ENCODE results near the gene AFDN.
A peak's percentile ranks its signal among the peaks of the same experiment; 100 is the strongest.

The AFDN gene

DNA sequence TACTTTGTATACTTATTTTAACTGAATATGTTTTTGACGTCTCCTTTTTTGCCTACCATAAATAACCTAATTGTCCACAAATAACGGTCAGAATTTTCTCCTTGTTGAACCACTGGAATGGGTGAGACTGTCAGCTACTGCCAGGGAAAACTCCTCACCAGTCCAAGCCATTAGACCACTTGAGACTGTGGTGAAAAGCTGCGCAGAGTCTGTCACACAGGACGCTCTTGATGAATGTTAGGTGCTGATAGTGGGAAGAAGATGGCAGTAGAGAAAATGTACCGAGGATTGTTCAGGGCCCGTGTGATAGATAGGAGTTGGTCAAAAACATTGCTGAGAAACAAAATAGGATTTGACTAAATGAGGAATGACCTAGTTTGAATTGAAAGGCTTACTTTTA, 95.1 kb downstream of the AFDN start:
- DNase-seq: no peak

DNA sequence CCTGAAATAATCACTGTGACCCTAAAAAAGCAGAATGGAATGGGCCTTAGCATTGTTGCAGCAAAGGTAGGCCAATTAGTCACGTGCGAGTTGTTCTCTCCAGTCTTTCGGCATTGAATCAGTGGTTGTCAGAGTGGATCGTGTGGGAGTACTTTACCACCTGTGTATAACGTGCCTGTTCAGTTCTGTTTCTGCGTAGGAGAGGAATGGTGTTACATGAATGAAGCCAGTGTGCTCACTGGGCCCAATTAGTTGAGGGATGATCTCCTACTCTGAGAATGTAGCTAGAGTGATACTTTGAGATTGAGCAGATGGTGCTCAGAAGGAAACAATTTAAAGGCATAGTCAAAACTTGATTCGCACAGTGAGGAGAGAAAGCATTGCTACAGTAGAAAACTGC, 98.3 kb downstream of the AFDN start:
- DNase-seq: no peak

DNA sequence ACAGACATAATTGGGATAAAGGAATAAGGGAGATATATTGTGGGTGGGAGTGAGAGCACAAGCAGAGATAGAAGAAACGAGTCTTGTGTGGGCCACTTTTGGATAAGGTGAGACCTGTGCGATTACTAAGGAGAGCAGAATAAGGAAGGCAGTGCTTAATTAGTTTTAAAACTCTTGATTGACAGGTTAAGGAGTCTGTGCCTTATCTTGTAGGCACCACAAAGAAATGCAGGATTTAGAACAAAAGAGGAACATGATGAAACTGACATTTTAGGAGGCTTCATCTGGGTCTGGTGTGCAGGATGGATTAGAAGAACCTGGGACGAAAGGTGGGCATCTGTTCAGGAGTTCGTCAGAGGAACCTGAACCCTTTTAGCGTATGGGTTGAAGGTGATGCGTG, 100.5 kb downstream of the AFDN start:
- no peak for DNase-seq

DNA sequence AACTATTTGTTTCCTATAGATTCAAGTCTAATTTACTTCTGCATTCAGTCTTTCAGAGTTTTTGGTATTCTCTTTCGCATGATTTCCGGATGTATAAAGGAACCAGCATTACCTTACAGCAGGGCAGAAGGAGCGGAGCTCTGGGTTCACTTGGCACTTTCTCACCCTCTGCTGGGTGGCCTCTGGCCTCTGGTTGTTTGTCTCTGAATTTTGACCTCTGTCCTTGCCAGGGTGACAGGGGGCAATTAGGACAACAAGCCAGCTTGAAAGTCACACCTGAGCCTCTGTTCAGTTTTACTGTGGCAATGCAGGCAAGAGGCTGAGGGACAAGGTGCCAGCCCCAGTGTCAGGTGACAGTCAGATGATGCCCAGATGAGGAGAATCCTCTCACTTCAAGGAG, 101.4 kb downstream of the AFDN start:
- no peak for DNase-seq

DNA sequence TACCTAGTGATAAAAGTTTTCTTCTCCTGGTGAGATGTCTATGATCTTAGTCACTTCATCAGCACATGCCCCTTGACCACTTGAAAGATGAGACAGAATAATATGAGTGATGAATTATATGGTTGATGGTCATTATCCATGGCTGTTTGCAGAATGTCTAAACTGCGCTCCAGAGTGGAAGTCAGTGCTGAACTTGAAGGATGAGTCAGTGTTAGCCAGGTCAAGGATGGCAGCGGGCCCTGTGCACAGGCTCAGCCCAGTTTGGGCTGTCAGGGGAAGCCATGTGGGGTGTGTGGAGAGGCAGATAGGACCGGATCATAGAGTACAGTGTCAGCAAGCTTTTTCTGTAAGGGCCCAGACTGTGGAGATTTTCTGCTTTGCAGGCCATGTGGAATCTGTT, 103.6 kb downstream of the AFDN start:
- DNase-seq: no peak

DNA sequence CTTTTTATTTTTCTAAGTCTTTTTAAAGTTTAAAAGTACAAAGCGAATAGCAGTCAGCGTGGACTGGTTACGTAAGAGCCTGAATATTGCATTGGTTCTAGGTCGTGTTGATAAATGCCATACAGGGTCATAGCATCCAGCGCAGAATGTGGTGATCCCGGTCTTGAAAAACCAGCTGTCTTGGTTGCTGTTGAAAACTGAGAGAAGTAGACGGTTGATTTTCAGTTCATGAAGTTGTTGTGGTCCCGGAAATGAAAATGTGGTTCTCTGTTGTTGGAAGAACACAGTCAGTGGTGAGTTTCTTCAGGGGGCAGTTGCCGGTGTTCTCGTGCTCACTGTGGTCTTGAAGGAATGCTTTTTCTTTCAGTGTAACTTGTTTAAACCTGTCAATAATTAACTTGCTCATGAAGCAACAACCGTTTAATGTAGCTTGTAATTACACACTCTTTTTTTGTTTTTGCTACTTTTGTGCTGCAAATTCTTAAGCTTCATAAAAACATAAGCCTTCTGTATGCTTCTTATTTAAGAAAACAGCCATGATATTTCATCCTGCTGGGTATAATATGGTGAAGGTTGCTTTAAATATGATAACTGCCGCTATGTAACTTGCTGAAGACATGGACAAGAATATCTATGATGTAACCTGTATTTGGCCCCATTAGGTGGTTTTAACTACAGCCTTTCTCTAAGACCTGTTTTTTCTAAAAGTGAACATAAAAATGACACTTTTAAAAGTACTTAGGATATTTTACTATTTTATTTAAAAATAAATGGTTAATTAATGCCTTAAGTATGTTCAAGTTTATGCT, 106.0 kb downstream of the AFDN start:
- DNase-seq: no peak

DNA sequence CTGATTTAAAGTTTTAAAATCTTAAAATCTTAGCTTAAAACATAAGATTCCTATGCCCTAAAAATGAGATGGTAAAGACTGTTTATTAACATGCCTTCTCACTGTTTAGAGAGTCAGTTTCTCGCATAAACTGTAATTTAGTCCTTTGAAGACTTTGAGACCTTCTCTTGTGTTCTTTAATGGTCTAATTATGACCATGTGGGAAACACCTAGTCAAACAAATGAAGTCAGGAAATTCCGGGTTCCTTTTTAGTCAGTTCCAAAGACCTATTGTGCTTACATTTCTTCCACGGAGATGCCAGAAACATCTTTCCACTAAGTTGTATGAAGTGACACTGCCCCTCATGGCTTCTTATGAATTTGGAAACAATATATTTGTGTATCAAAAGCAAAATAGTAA, 106.6 kb downstream of the AFDN start:
- DNase-seq: no peak

DNA sequence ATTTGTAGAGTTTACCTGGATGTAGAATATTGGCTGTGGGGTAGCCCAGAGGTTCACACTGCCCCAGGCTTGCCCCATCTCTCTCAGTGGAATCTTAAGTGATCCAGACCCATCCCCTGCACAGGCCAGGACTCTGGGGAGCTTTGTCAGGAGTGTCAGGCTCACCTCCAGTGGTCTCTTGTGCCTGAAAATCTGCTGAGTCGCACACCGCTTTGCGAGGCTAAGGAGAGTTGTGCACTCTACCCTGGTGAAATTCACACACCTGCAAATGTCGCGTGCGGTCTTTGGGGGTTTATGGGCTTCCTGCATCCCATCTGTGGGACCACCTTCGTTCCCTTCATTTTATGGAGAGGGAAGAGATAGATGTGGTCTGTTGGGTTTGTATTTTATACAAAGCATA, 107.1 kb downstream of the AFDN start:
- DNase-seq: no peak

DNA sequence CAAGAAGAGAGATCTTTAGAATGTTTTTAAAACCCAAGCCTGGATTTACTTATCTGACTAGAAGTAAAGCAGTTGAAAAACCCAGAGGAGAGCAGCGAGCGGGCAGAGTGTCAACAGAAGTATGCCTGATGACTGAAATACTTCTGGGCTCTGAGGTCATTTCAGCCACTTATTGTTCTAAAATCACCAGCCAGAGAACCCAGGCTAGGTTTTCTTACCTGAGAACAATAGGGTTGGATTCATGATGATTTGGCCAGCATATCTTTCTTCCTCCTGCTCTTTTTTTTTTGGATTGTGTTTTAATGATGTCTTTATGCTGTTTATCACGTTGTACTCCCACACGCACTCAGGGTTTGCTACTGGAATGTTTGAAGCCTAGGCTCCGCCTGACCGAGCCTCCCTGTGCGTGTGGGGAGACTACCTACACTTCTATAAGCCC, 107.7 kb downstream of the AFDN start:
- no peak for DNase-seq

DNA sequence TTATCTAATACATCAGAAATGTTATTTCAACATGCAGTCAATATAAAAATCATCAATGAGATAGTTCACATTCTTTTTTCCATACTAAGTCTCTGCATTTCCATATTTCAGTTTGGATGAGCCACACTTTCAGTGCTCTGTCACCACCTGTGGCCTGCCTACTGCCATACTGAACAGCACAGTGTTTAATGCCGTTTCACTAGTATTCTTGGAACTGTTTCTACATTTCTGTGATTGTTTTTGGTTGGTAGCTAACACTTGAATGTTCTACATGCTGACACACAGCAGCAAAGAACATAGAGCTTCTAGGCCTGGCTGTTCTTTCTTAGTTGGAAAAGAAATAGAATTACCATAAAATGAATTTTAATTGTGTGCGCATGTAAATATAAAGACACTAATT, 109.3 kb downstream of the AFDN start:
- no peak for DNase-seq

DNA sequence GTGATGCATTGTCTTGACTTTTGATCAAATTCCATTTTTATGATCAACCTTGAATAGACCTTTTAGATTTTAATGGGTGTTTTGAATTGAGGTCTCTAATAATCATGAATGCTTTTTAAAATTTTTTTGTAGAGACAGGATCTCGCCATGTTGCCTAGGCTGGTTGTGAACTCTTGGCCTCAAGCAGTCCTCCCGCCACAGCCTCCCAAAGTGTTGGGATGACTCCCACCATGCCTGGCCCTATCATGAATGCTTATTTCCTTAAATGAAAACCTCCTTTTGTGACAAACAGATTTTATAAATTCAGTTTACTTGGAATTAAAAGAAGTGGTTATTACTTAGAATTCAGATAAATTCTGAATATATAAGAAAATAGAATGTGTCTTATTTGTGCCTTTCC, 110.6 kb downstream of the AFDN start:
- DNase-seq: no peak

DNA sequence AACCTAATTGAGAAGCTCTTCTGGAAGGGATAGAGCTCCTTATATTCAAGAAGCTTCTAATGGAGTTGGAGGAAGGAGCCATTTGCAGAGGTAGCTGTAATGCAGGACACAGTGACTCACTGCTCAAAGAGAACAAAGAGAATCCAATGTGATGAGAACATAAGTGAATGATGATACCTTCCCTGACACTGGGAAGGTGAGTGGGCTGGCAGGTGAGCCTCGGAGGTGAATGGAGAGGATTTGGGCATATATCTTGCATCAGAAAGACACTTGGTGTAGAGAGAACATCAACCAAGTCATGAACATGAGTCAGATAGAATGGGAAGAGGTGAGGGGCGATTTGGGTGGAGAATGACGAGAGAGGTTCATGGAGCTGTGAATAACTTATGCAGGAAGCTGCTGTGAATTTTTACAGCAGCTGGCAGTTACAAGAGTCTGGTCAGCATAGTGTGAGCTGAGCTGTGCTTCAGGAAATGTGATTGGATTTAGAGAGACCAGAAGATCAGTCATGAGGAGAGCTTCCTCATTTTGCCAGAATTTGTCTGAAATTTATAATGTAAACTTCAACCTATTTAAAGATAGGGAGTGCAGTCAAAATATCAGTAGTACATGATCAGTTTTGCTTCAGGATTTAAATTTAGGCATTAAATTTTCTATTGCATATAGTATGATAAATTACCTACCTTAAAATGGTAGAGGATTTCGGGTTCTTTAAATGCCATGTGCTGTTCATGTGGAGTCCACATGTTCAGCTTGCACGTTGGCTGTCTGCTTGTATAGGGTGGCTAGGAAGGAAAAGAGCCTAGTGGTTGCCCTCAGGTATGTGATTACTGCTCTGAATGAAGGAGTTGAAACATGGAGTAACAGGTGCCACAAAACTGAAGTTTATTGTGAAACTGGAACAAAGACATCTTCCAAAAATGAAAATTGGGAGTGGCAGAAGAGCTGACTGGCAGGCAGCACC, 111.5 kb downstream of the AFDN start:
- DNase-seq: peak; percentile 48 to 49

DNA sequence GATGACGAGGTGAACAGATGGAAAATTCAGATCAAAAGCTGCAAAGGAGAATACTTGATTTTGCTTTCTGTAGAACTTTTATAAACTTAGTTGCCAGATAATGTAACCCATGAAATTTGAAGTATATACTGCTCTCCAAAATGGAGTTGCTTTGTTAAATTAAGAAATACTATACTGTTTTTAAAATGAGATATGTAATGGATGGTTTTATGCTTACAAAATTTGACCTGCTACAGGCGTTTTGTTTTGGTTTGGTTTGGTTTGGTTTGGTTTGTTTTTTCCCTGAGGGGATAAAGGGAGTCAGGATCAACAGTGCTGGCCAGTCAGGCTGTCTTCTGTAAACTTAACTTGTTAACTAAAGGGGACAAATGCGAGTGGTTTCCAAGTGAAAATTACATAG, 115.1 kb downstream of the AFDN start:
- no peak for DNase-seq

DNA sequence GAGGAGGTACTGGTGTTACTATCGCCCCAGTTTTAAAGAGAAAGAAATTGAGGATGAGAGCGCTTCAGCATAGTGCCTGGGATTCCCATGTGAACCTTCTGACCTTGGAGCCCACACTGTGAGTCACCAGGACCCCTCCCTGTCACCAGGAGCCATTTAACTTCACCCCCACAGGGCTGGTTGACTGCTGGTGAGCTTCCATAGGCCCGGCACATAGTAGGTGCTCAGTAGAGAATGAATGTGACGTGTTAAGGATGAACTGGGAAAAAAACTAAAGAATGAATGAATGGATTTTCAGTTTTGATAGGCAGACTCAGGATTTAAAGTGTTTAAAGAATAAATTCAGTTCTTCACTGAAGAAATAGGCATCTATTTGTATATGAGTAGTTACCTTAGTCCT, 117.4 kb downstream of the AFDN start:
- DNase-seq: no peak

DNA sequence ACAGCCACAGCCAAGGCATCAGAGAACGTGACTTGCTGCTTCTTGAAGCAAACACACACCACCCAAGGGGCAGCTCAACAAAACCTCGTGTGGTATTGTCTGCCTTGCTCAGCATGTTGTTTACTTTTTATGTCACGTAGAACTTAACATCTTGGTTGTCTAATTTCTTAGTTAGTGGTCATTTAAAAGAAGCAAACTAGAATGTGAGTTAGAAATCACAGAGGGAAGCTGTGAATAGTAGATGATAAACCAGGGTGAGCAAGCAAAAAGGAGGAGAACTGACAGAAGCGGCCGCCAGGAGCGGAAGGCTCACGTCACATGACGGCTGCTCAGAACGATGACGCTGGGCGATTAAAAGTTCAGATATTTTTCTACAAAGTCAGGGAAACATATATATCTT, 119.3 kb downstream of the AFDN start:
- no peak for DNase-seq

DNA sequence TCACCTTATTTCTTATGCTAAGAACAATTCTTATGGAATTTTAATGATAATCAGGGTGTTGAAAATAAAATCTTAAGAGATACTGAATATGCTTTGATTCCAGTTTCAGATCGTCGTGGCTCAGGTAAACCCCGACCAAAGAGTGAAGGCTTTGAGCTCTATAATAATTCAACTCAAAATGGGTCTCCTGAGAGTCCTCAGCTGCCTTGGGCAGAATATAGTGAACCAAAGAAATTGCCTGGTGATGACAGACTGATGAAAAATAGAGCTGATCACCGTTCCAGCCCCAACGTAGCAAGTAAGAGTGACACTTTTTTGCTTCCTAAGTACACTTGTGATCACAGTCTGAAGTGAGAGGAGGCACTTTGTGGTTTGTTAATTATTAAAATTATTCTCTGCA, 119.9 kb downstream of the AFDN start:
- no peak for DNase-seq

DNA sequence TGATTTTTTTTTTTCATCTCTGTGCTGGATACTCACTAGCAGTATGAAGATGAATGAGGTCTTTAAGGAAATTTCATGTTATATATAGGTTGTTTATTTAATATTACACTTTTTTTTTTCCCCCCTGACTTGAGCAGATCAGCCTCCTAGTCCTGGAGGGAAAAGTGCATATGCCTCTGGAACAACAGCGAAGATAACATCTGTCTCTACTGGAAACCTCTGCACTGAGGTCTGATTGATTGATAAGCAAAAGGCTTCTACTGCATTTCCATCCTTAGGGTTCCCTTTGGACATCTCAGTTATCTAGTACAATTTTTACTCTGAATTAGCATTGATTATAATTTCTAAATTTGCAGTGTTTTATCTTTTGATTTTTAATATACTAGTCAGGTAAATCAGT, 121.0 kb downstream of the AFDN start:
- DNase-seq: no peak

DNA sequence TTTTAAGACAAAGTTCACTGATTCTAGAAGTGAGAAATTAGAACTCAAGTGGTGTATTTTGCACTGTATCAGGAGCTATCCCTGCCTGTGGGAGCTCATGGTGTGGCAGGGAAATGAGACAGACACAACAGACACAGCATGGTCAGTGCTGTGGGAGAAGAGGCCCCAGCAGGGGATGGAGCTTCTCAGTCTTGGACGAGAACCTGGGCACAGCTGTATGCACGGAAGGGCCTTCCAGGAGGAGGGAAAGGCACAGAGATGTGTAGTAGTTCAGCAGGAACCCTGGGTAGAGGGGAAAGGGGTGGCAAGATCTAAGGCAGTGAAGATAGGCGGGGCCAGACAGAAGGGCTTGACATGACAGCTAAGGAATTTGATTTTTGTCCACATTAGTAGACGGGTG, 122.0 kb downstream of the AFDN start:
- no peak for DNase-seq

DNA sequence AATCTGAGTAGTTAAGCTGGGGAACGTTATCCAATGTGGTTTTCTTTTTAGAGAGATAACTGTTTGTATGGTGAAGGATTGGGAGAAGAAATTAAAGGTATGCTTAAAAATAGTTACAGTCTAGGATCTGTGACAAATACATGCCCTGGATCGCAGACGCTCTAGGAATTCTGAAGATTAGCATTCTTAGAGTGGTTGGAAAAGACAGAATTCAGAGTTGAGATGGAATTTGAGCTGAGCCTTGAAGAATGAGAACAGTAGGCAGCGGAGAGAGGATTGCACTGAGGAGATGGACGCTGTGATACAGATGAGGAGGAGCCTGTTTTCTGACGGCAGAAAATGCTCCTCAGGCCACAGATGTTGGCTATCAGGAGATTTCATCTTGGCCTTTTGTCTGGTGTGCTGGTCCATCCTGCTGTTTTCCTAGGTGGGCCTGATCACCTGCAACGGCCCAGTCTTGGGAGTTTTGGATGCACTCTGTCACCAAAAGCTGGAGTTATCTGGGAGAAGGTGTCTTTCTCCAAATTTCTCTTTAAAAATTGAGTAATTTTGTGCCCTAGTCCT, 122.5 kb downstream of the AFDN start:
- DNase-seq: no peak

DNA sequence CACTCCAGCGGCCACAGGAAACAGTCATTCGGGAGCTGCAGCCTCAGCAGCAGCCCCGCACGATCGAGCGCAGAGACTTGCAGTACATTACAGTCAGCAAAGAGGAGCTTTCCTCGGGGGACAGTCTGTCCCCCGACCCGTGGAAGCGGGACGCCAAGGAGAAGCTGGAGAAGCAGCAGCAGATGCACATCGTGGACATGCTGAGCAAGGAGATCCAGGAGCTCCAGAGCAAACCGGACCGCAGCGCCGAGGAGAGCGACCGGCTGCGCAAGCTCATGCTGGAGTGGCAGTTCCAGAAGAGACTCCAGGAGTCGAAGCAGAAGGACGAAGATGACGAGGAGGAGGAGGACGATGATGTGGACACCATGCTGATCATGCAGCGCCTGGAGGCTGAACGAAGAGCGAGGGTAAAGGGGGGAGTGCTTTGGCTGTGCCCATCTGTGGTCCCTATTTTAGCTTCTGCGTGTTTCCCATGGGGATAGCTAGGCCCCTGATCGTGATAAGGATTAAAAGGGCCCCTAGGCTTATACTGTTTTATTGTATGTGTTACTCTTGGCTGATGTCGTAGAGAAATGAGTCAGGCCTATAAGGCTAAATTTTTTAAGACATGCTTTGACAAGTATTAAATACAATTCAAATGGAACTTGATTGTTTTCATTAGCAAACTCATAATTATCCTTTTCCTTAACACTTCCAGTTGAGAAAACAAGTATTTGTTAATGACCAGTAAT, 125.2 kb downstream of the AFDN start:
- no peak for DNase-seq

DNA sequence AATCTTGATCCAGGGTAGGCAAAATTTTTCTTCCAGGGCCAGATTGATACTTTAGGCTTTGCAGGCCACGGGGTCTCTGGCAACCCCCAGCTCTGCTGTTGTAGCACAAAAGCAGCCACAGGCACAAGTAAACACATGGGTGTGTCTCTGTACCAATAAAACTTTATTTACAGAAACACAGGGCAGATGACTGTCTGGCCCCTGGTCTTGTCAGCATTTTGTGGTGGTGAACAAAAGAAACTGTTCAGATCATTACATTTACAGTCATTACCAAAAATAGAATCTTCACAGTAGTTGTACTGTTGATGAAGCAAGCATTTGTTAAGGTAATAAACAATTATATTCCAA, 125.8 kb downstream of the AFDN start:
- DNase-seq: no peak

DNA sequence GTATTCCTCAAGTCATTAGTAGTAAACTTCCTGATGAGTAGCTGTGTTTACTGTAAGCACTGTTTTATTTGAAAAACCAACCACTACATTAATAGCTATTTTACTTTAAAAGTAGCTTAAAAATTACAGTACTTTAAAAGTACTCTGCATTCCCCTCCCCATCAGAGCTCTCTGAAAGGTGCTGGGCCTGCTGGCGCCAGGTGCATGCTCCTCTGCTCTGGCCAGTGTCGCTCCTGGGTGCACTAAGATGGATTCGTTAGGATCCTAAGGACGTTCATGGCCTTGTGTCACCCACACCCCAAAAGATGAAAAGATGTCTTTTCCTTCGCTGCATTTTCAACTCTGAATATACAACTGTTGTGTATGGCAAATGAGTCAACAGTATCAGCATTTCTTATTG, 126.8 kb downstream of the AFDN start:
- no peak for DNase-seq

DNA sequence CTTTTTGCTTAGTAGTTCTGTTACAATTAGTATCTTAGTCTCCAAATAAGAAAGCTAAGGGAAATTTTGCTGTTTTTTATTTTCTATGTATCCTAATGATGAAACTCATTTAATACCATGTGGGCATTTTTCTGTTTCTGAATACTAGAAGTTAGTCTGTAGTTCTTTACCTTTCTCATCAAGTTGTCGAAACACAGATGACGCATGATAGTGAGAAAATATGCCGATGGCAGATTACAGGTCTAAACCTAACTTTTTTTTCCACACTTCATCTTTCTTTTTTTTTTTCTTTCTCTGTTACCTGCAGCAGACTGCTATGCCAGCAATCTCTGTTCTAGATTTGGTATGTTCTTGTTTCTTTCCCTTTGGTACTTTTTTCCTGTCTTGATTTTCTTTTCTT, 127.4 kb downstream of the AFDN start:
- no peak for DNase-seq

Measured in inflammatory macrophage (primary cell).